ENCODE measurements around the gene APOC3. TPM values are rescaled to one million over a fixed set of nuclear protein-coding genes. Genes with fewer than 3 reads are reported as not detected.

APOC3 gene
- total RNA-seq, 1 donor from 2014 or later = not detected

DNA sequence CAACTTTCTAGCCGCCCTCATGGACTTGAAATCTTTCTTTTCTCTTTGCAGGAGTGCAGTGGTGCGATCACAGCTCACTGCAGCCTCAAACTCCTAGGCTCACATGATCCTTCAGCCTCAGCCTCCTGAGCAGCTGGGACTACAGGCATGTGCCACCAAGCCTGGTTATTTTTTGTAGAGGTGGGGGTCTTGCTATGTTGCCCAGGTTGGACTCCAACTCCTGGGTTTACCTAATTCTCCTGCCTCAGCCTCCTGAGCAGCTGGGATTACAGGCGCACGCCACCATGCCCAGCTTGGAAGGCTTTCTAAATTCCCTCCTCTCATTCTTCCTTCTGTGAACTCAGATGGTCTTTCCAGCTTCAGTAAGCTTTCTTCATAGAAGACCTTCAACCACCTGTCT lies 12.4 kb downstream of the APOC3 start:
- TF ChIP-seq, protein P1, sequence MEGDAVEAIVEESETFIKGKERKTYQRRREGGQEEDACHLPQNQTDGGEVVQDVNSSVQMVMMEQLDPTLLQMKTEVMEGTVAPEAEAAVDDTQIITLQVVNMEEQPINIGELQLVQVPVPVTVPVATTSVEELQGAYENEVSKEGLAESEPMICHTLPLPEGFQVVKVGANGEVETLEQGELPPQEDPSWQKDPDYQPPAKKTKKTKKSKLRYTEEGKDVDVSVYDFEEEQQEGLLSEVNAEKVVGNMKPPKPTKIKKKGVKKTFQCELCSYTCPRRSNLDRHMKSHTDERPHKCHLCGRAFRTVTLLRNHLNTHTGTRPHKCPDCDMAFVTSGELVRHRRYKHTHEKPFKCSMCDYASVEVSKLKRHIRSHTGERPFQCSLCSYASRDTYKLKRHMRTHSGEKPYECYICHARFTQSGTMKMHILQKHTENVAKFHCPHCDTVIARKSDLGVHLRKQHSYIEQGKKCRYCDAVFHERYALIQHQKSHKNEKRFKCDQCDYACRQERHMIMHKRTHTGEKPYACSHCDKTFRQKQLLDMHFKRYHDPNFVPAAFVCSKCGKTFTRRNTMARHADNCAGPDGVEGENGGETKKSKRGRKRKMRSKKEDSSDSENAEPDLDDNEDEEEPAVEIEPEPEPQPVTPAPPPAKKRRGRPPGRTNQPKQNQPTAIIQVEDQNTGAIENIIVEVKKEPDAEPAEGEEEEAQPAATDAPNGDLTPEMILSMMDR (conservative IDR thresholded peaks at IDR 0.05; ENCODE audit: low read depth, low read length) = no peak
- no peak overlapping the region for H3K4me3 ChIP-seq (ENCODE audit: low read depth, low read length)
- no peak for DNase-seq (ENCODE audit: low read depth)

DNA sequence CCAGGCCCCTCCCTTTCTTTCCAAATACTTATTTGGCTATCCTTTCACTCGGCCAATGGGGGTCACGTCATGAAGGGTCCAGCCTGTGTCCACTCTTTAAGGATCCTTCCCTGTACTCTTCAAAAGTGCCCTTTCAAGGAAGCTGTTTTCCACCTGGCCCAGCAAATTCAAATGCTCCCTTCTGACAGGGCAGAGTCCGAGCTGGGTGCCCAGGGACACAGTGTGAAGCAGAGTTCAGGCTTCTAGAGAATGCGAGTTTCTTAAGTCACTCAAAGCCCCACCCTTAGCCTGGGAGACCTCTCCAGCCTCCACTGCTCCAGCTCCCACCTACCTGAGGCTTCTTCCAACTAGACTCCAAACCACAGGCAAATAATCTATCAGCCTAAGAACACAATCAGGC lies 13.2 kb downstream of the APOC3 start:
- no peak for DNase-seq (ENCODE audit: low read depth)
- H3K4me3 ChIP-seq (ENCODE audit: low read depth, low read length) = no peak overlapping the region
- TF ChIP-seq, protein P1 (conservative IDR thresholded peaks at IDR 0.05; ENCODE audit: low read depth, low read length) = no peak

DNA sequence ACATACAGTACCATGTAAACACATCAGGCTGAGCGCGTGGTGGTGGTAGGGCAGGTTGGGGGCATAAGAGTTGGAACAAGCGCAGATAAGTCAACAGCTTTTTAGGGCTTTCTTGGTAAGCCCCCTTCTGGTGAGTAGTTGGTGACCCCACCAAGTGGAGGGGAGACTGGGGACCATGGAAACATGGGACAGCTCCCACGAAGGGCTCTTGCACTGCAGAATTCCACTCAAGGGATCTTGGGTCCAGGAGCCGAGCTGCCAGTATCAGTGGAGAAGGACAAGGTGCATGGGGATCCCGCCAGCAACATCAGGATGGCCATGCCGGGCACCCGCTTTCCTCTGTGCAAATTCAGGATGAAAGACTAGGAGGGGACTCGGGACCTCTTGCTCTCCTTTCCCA lies 14.0 kb downstream of the APOC3 start:
- no peak for DNase-seq (ENCODE audit: low read depth)
- TF ChIP-seq, protein P1 (conservative IDR thresholded peaks at IDR 0.05; ENCODE audit: low read depth, low read length) = no peak
- no peak overlapping the region for H3K4me3 ChIP-seq (ENCODE audit: low read depth, low read length)

DNA sequence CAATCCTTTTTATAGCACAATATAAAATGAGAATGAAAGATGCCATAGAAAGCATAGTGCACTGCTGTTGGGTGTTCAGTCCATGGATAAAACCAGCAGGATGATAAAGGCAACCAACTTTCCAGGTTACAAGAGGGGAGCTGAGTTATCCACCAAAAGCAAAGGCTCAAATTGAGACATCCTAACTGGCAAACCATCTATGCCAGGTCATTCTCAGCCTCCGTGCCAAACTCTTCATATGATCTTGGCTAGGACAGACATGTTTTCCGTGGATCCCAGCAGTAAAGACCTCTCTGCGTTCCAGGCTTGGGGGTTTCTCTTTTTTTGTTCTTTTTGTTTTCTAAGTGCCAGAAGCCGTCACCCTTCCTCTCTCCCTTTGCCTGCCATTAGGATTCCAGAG lies 15.0 kb downstream of the APOC3 start:
- H3K4me3 ChIP-seq (ENCODE audit: low read depth, low read length) = no peak overlapping the region
- TF ChIP-seq, protein P1 (conservative IDR thresholded peaks at IDR 0.05; ENCODE audit: low read depth, low read length) = no peak
- no peak for DNase-seq (ENCODE audit: low read depth)

DNA sequence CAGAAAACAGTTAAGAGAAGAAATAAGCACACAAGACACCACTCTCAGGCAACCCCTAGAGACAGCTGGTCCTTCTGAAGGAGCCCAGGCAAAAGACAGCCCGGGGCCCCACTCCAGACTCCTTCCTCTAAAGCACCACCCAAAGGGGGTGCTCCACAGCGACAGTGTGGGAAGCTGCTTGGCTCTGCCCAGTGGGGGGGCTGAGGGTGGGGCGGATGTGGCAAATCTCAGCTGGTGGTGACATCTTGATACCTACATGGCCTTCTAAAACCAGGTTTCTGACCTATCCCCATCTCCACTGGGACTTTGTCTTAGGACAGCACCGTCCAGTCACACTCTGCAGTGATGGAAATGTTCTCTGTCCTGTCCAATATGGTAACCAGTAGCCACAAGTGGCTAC lies 17.9 kb downstream of the APOC3 start:
- no peak overlapping the region for H3K4me3 ChIP-seq (ENCODE audit: low read depth, low read length)
- no peak for DNase-seq (ENCODE audit: low read depth)
- TF ChIP-seq, protein P1 (conservative IDR thresholded peaks at IDR 0.05; ENCODE audit: low read depth, low read length) = no peak

DNA sequence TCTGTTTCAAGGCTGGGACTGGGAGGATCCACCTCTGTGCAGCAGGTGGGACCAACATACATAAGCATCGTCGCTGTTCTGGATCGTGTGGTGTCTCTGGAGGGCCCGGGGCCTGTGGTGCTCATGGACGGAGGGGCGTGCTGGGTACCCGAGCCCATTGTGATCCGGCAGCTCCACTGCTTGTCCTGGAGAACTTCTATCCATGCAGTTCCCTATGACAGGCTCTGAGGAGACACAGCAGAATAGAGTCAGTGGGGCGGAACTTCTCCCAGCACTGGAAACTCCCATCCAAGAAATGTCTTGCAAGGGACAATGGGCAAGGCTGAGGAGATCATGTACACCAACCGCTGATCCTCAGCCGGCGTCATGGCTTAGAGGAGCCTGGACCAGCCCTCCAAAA lies 19.4 kb downstream of the APOC3 start:
- no peak for DNase-seq (ENCODE audit: low read depth)
- H3K4me3 ChIP-seq (ENCODE audit: low read depth, low read length) = no peak overlapping the region
- TF ChIP-seq, protein P1 (conservative IDR thresholded peaks at IDR 0.05; ENCODE audit: low read depth, low read length) = no peak

DNA sequence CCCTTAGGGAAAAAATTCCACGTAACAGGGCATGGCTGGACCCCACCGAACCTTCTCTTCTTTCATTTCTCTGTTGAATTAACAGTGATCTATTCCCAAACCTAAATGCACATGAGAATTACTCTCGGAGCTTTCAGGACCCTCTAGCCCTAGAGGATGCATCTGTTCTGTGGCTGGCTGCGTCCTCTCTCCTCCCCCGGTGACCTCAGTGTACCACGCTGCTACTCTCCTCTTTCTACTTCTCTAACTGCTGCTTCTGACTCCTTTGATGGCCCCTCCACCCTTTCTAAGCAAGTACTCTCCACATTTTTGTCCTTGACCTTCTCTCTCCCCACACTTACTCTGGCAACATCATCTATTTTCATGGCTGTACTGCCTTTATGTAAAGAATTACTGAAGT lies 19.8 kb downstream of the APOC3 start:
- no peak overlapping the region for H3K4me3 ChIP-seq (ENCODE audit: low read depth, low read length)
- TF ChIP-seq, protein P1 (conservative IDR thresholded peaks at IDR 0.05; ENCODE audit: low read depth, low read length) = no peak
- DNase-seq (ENCODE audit: low read depth) = no peak
